Panc1 (cell line): ENCODE data around the gene RAPGEFL1. TPM values are rescaled to one million over a fixed set of nuclear protein-coding genes. Genes with fewer than 3 reads are reported as not detected.
"Not testable (repeated sequence)": the region's sequence is repeated elsewhere in the genome, so short reads cannot be mapped to it uniquely, and the experiment has no call there.

ENCODE experiments used
- ATAC-seq: fragments of 200-7000 bp; cut with Tn5 transposase; 2 replicates; pipeline ENCODE4 v1.9.1; 2020; ENCODE audit warnings: mild to moderate bottlenecking, moderate library complexity
- BruUV-seq: library from RNA; stranded (reverse); fragments of 400-500 nt; replicated peaks from 2 replicates; lab custom pipeline; 2021; lab: Mats Ljungman, UMichigan
- CTCF ChIA-PET: fragments of 300-600 bp; sonication (Branson Sonifier 250); formaldehyde crosslinking; loops from one replicate; lab custom pipeline; 2022; ENCODE audit warnings: antibody characterized with exemption; lab: Charles Lee
- POLR2A ChIA-PET: fragments of 300-600 bp; sonication (Branson Sonifier 250); formaldehyde crosslinking; loops from one replicate; lab custom pipeline; 2022; ENCODE audit warnings: antibody characterized with exemption; lab: Charles Lee
- DNase-seq: peaks from one replicate; pipeline ENCODE4 v3.0.0-alpha.2; 2010; ENCODE audit warnings: low read depth, low spot score
- H3K27ac ChIP-seq: 2 replicates; pipeline ENCODE4 v1.5.1; 2011; ENCODE audit warnings: mild to moderate bottlenecking, low read length, inconsistent platforms
- H3K27me3 ChIP-seq: fragments of 200-500 bp; sonication (Bioruptor generic); 2 replicates; pipeline ENCODE4 v1.6.0; 2014; ENCODE audit warnings: low read length, inconsistent platforms; ENCODE audit not compliant: control insufficient read depth, insufficient read depth
- H3K36me3 ChIP-seq: fragments of 200-500 bp; sonication (Bioruptor generic); 2 replicates; pipeline ENCODE4 v1.5.1; 2014; ENCODE audit warnings: inconsistent platforms, mild to moderate bottlenecking, low read length, moderate library complexity; ENCODE audit not compliant: control insufficient read depth, insufficient read depth
- H3K4me1 ChIP-seq: 2 replicates; pipeline ENCODE4 v1.5.1; 2011; ENCODE audit warnings: inconsistent platforms, mild to moderate bottlenecking, low read length, moderate library complexity; ENCODE audit not compliant: control insufficient read depth, insufficient read depth
- H3K4me3 ChIP-seq, 2 experiments: 2 replicates each; pipeline ENCODE4 v1.5.1; 2011 to 2012; ENCODE audit warnings: low read depth in 2 of 2, low read length in 2 of 2, mild to moderate bottlenecking in 2 of 2, inconsistent platforms in 1 of 2, moderate library complexity in 1 of 2
- H3K9me3 ChIP-seq: fragments of 200-500 bp; sonication (Bioruptor generic); 2 replicates; pipeline ENCODE4 v1.5.1; 2014; ENCODE audit warnings: low read depth, mild to moderate bottlenecking, inconsistent platforms, low read length, moderate library complexity; ENCODE audit not compliant: control insufficient read depth, insufficient read depth
- CTCF ChIP-seq: fragments of 450-650 bp; IDR thresholded peaks from 2 replicates; pipeline ENCODE4 v1.5.1; 2017; ENCODE audit warnings: mild to moderate bottlenecking
- POLR2AphosphoS5 ChIP-seq: IDR thresholded peaks from 2 replicates; pipeline ENCODE4 v1.6.1; 2012; ENCODE audit warnings: mild to moderate bottlenecking, low read depth, low read length, moderate library complexity
- REST ChIP-seq, 2 experiments: IDR thresholded peaks; 2 replicates each; pipeline ENCODE4 v1.6.1; 2011 to 2012; ENCODE audit warnings: low read depth in 2 of 2, control low read depth in 1 of 2, low read length in 1 of 2, mild to moderate bottlenecking in 1 of 2, moderate library complexity in 1 of 2; ENCODE audit not compliant: insufficient read depth in 1 of 2
- SIN3A ChIP-seq: IDR thresholded peaks from 2 replicates; pipeline ENCODE4 v1.6.1; 2012; ENCODE audit warnings: low read depth, mild to moderate bottlenecking, low read length, moderate library complexity, borderline replicate concordance; ENCODE audit not compliant: insufficient read depth
- TCF7L2 ChIP-seq: IDR thresholded peaks from 2 replicates; pipeline ENCODE4 v1.6.1; 2011; ENCODE audit warnings: mild to moderate bottlenecking, low read depth, low read length, inconsistent platforms
- in situ Hi-C: cut with HindIII; loops from 2 replicates; pipeline ENCODE4 v1.10.0; 2016; ENCODE audit warnings: low sequenced_read_pairs, low pct_unique_long_range_greater_than_20kb
- intact Hi-C: fragments of 100-400 bp; cut with micrococcal nuclease; formaldehyde crosslinking; loops from one replicate; pipeline ENCODE4 v1.10.0; 2022; ENCODE audit not compliant: unreplicated experiment
- total RNA-seq: library from RNA; stranded (reverse); gene quantifications from one replicate; pipeline ENCODE4 v1.2.1, GENCODE V29; 2021; ENCODE audit not compliant: unreplicated experiment

Gene RAPGEFL1
- total RNA-seq, 1 experiment from 2014 or later, result 6.5 TPM

DNA sequence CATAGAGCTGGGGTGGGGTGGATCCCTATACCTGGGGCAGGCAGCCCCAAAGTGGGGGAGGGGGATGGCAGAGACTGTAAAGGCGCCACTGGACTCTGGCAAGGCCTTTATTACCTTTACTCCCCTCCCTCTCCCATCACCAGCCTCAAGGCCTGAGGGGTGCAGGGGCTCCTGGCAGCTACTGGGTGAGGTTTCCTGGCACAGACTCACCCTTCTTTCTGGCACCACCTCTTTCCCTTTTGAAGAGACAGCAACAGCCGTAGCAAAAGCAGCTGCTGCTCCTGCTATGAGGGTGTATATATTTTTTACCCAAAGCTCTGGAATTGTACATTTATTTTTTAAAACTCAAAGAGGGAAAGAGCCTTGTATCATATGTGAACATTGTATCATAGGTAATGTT lies 17.6 kb downstream of the RAPGEFL1 start:
- TF ChIP-seq TCF7L2 (no peak), POLR2AphosphoS5 (no peak), REST (IDR thresholded peaks at IDR 0.05; ENCODE audit: insufficient read depth in 1 of 2, low read depth in 2 of 2, low read length in 1 of 2) (no peak), SIN3A (no peak), CTCF (no peak)
- Histone ChIP-seq H3K27ac (no peak overlapping the region), H3K9me3 (no peaks in the 10 kb centered on the region), H3K27me3 (no peaks in the 10 kb centered on the region), H3K36me3 (no peaks in the 10 kb centered on the region), H3K4me1 (0 out of 2 replicates have a peak, but pooled peaks cover 5% of the 10 kb centered on the region), H3K4me3 (no peak overlapping the region)
- in situ Hi-C loops, result no loop called here
- POLR2A ChIA-PET, result no interaction called here
- BruUV-seq, result no TSS peak
- ATAC-seq (no peak), DNase-seq (no peak)
- CTCF ChIA-PET, result no interaction called here
- intact Hi-C loops, result no loop called here

GRCh38 chr17:40197550-40197949 lies 20.3 kb downstream of the RAPGEFL1 start:
- Histone ChIP-seq H3K27ac (no peak overlapping the region), H3K9me3 (no peaks in the 10 kb centered on the region), H3K36me3 (no peaks in the 10 kb centered on the region), H3K4me3 (no peak overlapping the region), H3K27me3 (no peaks in the 10 kb centered on the region), H3K4me1 (0 out of 2 replicates have a peak, but pooled peaks cover 2% of the 10 kb centered on the region)
- intact Hi-C loops, result no loop called here
- ATAC-seq (no peak), DNase-seq (no peak)
- in situ Hi-C loops, result no loop called here
- POLR2A ChIA-PET, result no interaction called here
- no TSS peak for BruUV-seq
- TF ChIP-seq POLR2AphosphoS5 (no peak), CTCF (no peak), TCF7L2 (no peak), REST (IDR thresholded peaks at IDR 0.05; ENCODE audit: insufficient read depth in 1 of 2, low read depth in 2 of 2, low read length in 1 of 2) (no peak), SIN3A (no peak)
- CTCF ChIA-PET, result interaction anchor here (0.6 kb wide), 2 partner anchors 23 to 87 kb away, joined by 3 read pairs; no protein-coding TSS in a partner anchor

GRCh38 chr17:40197965-40198456 lies 20.7 kb downstream of the RAPGEFL1 start:
- in situ Hi-C loops, H3K36me3 ChIP-seq, DNase-seq, H3K27ac ChIP-seq, H3K9me3 ChIP-seq, intact Hi-C loops, BruUV-seq, H3K4me1 ChIP-seq, ATAC-seq, H3K27me3 ChIP-seq: not testable (repeated sequence)
- CTCF ChIA-PET, result interaction anchor here (0.6 kb wide), 3 partner anchors 9 to 86 kb away, joined by 3 to 6 read pairs (median 3); no protein-coding TSS in a partner anchor
- POLR2A ChIA-PET, result interaction anchor here (0.6 to 0.7 kb wide), 2 partner anchors 58 to 133 kb away, joined by 3 to 6 read pairs; partner anchors contain the start of gene CASC3
- peak overlapping the region in 1 of 2 experiments; percentile 17; a peak in 1 of 4 replicates for H3K4me3 ChIP-seq
